K562 (cell line): ENCODE data around the gene HSPA1B. TPM values are rescaled to one million over a fixed set of nuclear protein-coding genes. Genes with fewer than 3 reads are reported as not detected.

Experiments used
- BRD9 ChIP-seq: fragments of 450-650 bp; IDR thresholded peaks from 2 replicates; pipeline ENCODE4 v1.6.1; 2018; ENCODE audit warnings: low read depth; ENCODE audit not compliant: partially characterized antibody
- CAMTA2 ChIP-seq: fragments of 250-450 bp; sonication (Bioruptor Pico); conservative IDR thresholded peaks from 2 replicates; pipeline ENCODE4 v1.5.1; 2022
- CHCHD3 ChIP-seq: fragments of 250-450 bp; sonication (Bioruptor Pico); IDR thresholded peaks from 2 replicates; pipeline ENCODE4 v2.1.2; 2022; ENCODE audit warnings: mild to moderate bottlenecking
- HOXB6 ChIP-seq: fragments of 250-450 bp; sonication (Bioruptor Pico); IDR thresholded peaks from 2 replicates; pipeline ENCODE4 v1.5.1; 2022; ENCODE audit warnings: mild to moderate bottlenecking, borderline replicate concordance
- ILK ChIP-seq: fragments of 450-650 bp; IDR thresholded peaks from 2 replicates; pipeline ENCODE4 v1.6.1; 2016; ENCODE audit warnings: missing genetic modification characterization, low read depth, mild to moderate bottlenecking, missing compliant biosample characterization, moderate library complexity, borderline replicate concordance
- MTA2 ChIP-seq: fragments of 450-650 bp; IDR thresholded peaks from 2 replicates; pipeline ENCODE4 v1.6.1; 2016; ENCODE audit warnings: low read depth
- MYNN ChIP-seq, 2 experiments: sonication (generic); formaldehyde crosslinking in 1 of 2; IDR thresholded peaks; 2 replicates each; pipeline versions ENCODE4 v1.5.0 to v1.6.1; 2016 to 2020; ENCODE audit warnings: antibody characterized with exemption in 1 of 2, missing genetic modification reagents in 1 of 2
- NONO ChIP-seq, 2 experiments: fragments of 200-400 bp in 1 of 2; fragments of 450-650 bp in 1 of 2; formaldehyde crosslinking in 1 of 2; IDR thresholded peaks; 2 replicates each; pipeline ENCODE4 v1.6.1; 2017; ENCODE audit warnings: low read depth in 2 of 2, mild to moderate bottlenecking in 2 of 2, moderate library complexity in 2 of 2, low read length in 1 of 2
- POLR2A ChIP-seq: fragments of 450-650 bp; conservative IDR thresholded peaks from 2 replicates; pipeline ENCODE4 v1.6.1; 2016
- RBM22 ChIP-seq: fragments of 200-400 bp; formaldehyde crosslinking; IDR thresholded peaks from 2 replicates; pipeline ENCODE4 v1.6.1; 2018; ENCODE audit warnings: low read length, low read depth; ENCODE audit not compliant: poor library complexity, severe bottlenecking
- TBP ChIP-seq: optimal IDR thresholded peaks from 2 replicates; pipeline ENCODE3; 2011; ENCODE audit warnings: low read depth, low read length, improper control_type of control experiment
- TOE1 ChIP-seq, 2 experiments: fragments of 450-650 bp in 1 of 2; sonication (generic) in 1 of 2; formaldehyde crosslinking in 1 of 2; IDR thresholded peaks; 2 replicates each; pipeline versions ENCODE4 v1.7.1 to v1.8.0; 2016 to 2022; ENCODE audit warnings: borderline replicate concordance in 2 of 2, mild to moderate bottlenecking in 2 of 2, antibody characterized with exemption in 1 of 2, inconsistent platforms in 1 of 2, low read depth in 1 of 2, missing genetic modification reagents in 1 of 2, moderate library complexity in 1 of 2
- ZBTB7A ChIP-seq: IDR thresholded peaks from 2 replicates; pipeline ENCODE4 v1.6.1; 2011; ENCODE audit warnings: low read depth, mild to moderate bottlenecking, low read length, moderate library complexity, borderline replicate concordance; ENCODE audit not compliant: control insufficient read depth
- ZNF143 ChIP-seq: sonication (generic); formaldehyde crosslinking; IDR thresholded peaks from 2 replicates; pipeline ENCODE4 v1.9.0; 2022; ENCODE audit warnings: mild to moderate bottlenecking, missing genetic modification reagents
- ZNF184 ChIP-seq: sonication (generic); formaldehyde crosslinking; IDR thresholded peaks from 2 replicates; pipeline ENCODE4 v1.5.0; 2020; ENCODE audit warnings: missing genetic modification reagents
- ZNF316 ChIP-seq: fragments of 450-650 bp; IDR thresholded peaks from 2 replicates; pipeline ENCODE4 v1.6.1; 2016
- ZNF431 ChIP-seq: sonication (generic); formaldehyde crosslinking; IDR thresholded peaks from 2 replicates; pipeline ENCODE4 v1.8.0; 2022; ENCODE audit warnings: mild to moderate bottlenecking, missing genetic modification reagents
- ZNF444 ChIP-seq: fragments of 250-450 bp; sonication (Bioruptor Pico); IDR thresholded peaks from 2 replicates; pipeline ENCODE4 v1.4.0; 2020; ENCODE audit warnings: mild to moderate bottlenecking, moderate library complexity
- polyA plus RNA-seq, 8 experiments: library from polyadenylated mRNA; depleted of rRNA in 4 of 8; stranded (reverse) in 5 of 8; unstranded in 3 of 8; fragments of >200 nt; fragmentation: Nextera tagmentation in 2 of 8; fragmentation: Illumina TruSeq in 1 of 8; extraction: Ambion mirVana in 2 of 8; extraction: Trizol in 1 of 8; gene quantifications; 2 replicates each; pipeline versions ENCODE4 v1.2.1 to v1.2.3, GENCODE V29; 2011 to 2014; ENCODE audit warnings: inconsistent platforms in 1 of 8, missing spikeins in 1 of 8
- total RNA-seq, 7 experiments: library from RNA; depleted of rRNA in 6 of 7; stranded (reverse); fragments of >200 nt in 6 of 7; fragmentation: Illumina TruSeq in 2 of 7; extraction: Trizol in 2 of 7; gene quantifications; 2 replicates each; pipeline versions ENCODE4 v1.2.1 to v1.2.3, GENCODE V29; 2011 to 2021; ENCODE audit warnings: low replicate concordance in 1 of 7
- TF ChIP-seq, protein P1 (sequence below): sonication (generic); formaldehyde crosslinking; IDR thresholded peaks from 2 replicates; pipeline ENCODE4 v1.8.1; 2023; ENCODE audit warnings: mild to moderate bottlenecking, missing genetic modification reagents
- TF ChIP-seq, protein P2 (sequence below), 2 experiments: IDR thresholded peaks; 2 replicates each; pipeline ENCODE4 v1.6.1; 2011; ENCODE audit warnings: borderline replicate concordance in 1 of 2, control low read depth in 1 of 2, low read depth in 1 of 2, low read length in 1 of 2, mild to moderate bottlenecking in 1 of 2, mixed read lengths in 1 of 2, moderate library complexity in 1 of 2; ENCODE audit not compliant: insufficient read depth in 1 of 2, insufficient read length in 1 of 2, poor library complexity in 1 of 2, severe bottlenecking in 1 of 2; ENCODE audit errors: extremely low read depth in 1 of 2
- TF ChIP-seq, protein P3 (sequence below): fragments of 450-650 bp; formaldehyde crosslinking; IDR thresholded peaks from 2 replicates; pipeline ENCODE4 v1.4.0; 2020; ENCODE audit warnings: mild to moderate bottlenecking, mixed read lengths
- TF ChIP-seq, protein P4 (sequence below): sonication (generic); formaldehyde crosslinking; IDR thresholded peaks from 2 replicates; pipeline ENCODE4 v1.5.0; 2020; ENCODE audit warnings: missing genetic modification reagents

The HSPA1B gene
- total and polyA plus RNA-seq, 9 of the 15 experiments (the other 6 are each of a cell fraction or from before 2014, with no cell fraction given), result 0.27 to 227 (median 51.2) TPM

DNA sequence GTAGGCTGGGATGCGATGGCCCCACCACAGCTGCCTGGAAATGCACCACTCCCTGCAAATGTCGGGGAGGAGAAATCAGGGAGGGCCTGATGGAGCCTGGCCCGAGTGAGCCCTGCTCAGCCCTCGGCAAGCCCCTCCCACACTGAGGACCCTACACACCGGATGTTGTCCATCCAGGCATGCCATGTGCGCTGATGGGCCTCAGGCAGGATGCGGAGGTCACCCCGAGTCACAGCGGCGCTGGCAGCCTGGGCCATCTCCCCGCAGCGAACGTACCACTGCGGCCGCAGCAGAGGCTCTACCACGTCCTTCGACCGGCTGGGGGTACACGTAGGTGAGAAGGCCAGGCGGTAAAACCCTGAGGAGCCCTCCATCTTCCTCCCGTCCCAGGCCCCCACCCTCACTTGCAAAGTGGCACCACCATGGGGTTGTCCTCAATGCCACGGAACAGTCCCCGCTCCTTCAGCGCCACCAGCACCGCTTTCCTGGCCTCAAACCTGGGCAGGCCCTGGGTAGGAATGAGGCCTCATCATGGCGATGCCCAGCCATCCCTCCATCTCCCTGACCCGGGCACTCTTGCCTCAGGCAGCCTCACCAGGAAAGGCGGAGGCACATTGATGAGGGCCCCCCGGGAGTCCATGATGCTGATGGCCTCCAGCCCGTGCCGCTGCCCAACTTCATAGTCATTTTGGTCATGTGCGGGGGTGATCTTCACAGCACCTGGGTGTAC, 45.2 kb upstream of the HSPA1B start (continued):
- TF ChIP-seq, protein P1, sequence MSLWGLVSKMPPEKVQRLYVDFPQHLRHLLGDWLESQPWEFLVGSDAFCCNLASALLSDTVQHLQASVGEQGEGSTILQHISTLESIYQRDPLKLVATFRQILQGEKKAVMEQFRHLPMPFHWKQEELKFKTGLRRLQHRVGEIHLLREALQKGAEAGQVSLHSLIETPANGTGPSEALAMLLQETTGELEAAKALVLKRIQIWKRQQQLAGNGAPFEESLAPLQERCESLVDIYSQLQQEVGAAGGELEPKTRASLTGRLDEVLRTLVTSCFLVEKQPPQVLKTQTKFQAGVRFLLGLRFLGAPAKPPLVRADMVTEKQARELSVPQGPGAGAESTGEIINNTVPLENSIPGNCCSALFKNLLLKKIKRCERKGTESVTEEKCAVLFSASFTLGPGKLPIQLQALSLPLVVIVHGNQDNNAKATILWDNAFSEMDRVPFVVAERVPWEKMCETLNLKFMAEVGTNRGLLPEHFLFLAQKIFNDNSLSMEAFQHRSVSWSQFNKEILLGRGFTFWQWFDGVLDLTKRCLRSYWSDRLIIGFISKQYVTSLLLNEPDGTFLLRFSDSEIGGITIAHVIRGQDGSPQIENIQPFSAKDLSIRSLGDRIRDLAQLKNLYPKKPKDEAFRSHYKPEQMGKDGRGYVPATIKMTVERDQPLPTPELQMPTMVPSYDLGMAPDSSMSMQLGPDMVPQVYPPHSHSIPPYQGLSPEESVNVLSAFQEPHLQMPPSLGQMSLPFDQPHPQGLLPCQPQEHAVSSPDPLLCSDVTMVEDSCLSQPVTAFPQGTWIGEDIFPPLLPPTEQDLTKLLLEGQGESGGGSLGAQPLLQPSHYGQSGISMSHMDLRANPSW (CRISPR knock-in tag), result no peak
- TF ChIP-seq TBP, result no peak
- no peak for TF ChIP-seq TOE1 (IDR thresholded peaks at IDR 0.05; ENCODE audit: borderline replicate concordance)
- TF ChIP-seq TOE1 (CRISPR knock-in tag; IDR thresholded peaks at IDR 0.05; ENCODE audit: borderline replicate concordance, low read depth), result no peak
- TF ChIP-seq, protein P2, sequence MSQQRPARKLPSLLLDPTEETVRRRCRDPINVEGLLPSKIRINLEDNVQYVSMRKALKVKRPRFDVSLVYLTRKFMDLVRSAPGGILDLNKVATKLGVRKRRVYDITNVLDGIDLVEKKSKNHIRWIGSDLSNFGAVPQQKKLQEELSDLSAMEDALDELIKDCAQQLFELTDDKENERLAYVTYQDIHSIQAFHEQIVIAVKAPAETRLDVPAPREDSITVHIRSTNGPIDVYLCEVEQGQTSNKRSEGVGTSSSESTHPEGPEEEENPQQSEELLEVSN (IDR thresholded peaks at IDR 0.05; ENCODE audit: borderline replicate concordance in 1 of 2, extremely low read depth in 1 of 2, insufficient read depth in 1 of 2, insufficient read length in 1 of 2, low read depth in 1 of 2, low read length in 1 of 2, poor library complexity in 1 of 2, severe bottlenecking in 1 of 2), result no peak
- TF ChIP-seq NONO (IDR thresholded peaks at IDR 0.05; ENCODE audit: low read depth in 2 of 2, low read length in 1 of 2), result no peak
- no peak for TF ChIP-seq ILK (tag)
- no peak for TF ChIP-seq ZNF143
- TF ChIP-seq CAMTA2 (CRISPR knock-in tag), result no peak
- TF ChIP-seq, protein P3, sequence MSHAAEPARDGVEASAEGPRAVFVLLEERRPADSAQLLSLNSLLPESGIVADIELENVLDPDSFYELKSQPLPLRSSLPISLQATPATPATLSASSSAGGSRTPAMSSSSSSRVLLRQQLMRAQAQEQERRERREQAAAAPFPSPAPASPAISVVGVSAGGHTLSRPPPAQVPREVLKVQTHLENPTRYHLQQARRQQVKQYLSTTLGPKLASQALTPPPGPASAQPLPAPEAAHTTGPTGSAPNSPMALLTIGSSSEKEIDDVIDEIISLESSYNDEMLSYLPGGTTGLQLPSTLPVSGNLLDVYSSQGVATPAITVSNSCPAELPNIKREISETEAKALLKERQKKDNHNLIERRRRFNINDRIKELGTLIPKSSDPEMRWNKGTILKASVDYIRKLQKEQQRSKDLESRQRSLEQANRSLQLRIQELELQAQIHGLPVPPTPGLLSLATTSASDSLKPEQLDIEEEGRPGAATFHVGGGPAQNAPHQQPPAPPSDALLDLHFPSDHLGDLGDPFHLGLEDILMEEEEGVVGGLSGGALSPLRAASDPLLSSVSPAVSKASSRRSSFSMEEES, result no peak
- no peak for TF ChIP-seq HOXB6 (CRISPR knock-in tag)
- no peak for TF ChIP-seq ZNF444 (CRISPR knock-in tag)
- TF ChIP-seq ZNF184, result 0 out of 2 replicates have a peak, but pooled peaks have one; percentile 7
- no peak for TF ChIP-seq BRD9
- TF ChIP-seq MTA2, result no peak
- peak; percentile 54; the same call in 1 of the 2 replicates for TF ChIP-seq ZNF431 (CRISPR knock-in tag)
- TF ChIP-seq RBM22, result peak; percentile 30
- peak; percentile 46 for TF ChIP-seq POLR2A
- no peak for TF ChIP-seq ZNF316
- TF ChIP-seq, protein P4, sequence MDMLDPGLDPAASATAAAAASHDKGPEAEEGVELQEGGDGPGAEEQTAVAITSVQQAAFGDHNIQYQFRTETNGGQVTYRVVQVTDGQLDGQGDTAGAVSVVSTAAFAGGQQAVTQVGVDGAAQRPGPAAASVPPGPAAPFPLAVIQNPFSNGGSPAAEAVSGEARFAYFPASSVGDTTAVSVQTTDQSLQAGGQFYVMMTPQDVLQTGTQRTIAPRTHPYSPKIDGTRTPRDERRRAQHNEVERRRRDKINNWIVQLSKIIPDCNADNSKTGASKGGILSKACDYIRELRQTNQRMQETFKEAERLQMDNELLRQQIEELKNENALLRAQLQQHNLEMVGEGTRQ, result no peak
- TF ChIP-seq CHCHD3, result no peak
- TF ChIP-seq ZBTB7A, result no peak
- TF ChIP-seq MYNN (IDR thresholded peaks at IDR 0.05), result 0 out of 2 replicates have a peak, but pooled peaks have one; percentile 29
- no peak for TF ChIP-seq MYNN (CRISPR knock-in tag; IDR thresholded peaks at IDR 0.05)
